GDM1 (cell line): ENCODE results near the gene PCK2.

Source experiments
- DNase-seq: peaks from one replicate; lab custom pipeline; 2025; lab: John Stamatoyannopoulos, UW

The PCK2 gene

DNA sequence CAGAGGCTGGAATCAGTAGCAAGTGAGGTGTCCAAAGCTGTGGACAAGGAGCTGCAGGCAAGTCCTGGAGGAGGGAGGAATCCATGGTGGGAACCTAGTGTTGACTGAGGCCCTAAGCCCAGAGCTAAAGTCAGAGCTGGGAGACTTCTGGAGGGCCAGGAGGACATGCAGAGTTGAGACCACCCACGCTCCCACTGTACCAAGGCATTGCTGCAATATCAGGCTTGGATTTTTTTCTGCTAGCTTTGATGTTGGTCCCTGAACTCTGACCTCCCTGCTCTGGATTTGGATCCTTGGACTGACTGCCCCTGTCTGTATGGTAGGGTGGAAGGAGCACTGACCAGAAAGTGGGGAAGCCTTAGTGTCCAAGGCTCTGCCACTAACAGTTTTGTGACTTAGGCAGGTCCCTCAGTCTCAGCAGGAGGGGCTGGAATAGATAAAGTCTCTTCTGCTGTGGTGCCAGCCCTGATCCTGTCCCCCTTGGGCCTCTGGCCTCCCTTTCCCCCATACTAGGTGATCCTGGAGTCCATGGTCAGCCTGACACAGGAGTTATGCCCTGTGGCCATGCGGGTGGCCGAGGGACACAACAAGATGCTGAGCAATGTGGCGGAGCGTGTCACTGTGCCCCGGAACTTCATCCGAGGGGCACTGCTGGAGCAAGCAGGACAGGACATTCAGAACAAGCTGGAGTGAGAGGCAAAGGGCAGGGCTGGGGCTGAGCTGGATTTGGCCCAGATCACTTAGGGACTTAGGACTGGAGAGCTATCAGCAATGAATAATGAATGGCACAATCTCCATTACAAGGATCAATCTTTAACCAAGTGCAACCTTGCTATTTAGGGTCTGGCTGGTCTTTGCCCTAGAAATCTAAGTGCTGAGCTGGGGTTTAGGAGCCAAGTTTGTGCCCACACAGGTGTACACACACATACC lies 32.9 kb upstream of the PCK2 start:
- no peak for DNase-seq

DNA sequence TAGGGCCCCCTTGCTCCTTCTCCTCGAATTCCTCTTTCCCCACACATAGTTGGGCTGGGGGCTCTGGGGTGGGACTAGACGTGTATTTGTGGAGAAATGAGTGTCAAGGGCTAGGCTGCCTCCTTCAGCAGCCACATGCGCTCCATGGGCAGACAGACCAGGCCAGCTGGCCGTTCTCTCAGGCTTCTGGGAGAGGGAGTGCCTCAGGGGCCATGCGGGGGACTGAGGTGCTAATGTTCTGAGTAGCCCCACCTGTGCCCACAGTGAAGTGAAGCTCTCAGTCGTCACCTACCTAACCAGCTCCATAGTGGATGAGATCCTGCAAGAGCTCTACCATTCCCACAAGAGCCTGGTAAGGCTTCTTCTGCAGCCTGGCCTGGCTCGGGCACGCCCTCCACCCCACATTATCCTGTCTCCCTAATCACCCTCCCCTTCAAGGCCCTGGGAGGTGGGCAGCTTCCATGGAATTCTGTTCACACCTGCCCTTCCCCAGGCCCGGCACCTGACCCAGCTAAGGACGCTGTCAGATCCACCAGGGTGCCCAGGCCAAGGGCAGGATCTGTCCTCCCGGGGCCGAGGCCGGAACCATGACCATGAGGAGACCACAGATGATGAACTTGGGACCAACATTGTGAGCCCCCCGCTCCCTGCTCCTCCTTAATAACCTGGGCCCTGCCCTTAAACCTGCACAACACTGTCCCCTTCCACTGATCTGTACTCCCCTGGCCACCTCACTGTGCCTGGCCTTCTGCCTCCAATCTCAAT lies 31.7 kb upstream of the PCK2 start:
- DNase-seq: no peak

DNA sequence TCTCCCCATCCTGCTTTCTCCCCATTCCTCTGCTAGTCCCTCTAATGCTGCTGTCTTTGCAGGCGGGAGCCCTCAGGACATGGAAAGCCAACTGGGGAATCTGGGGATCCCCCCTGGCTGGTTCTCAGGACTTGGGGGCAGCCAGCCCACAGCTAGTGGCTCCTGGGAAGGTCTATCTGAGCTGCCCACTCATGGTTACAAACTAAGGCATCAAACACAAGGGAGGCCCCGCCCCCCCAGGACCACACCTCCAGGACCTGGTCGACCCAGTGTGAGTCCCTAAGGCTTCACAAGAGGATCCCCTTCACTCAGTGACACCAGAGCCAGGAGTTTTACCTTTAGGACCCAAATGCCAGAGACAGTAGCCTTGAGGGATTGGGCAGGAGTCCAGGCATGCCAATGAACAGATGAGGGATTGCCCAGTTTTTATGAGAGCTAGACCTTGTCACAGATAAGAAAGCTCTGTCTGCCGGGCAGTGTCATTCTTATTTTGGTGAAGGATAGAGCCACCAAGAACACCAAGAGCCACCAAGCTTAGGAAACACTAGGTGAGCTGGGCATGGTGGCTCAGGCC lies 30.8 kb upstream of the PCK2 start:
- no peak for DNase-seq

DNA sequence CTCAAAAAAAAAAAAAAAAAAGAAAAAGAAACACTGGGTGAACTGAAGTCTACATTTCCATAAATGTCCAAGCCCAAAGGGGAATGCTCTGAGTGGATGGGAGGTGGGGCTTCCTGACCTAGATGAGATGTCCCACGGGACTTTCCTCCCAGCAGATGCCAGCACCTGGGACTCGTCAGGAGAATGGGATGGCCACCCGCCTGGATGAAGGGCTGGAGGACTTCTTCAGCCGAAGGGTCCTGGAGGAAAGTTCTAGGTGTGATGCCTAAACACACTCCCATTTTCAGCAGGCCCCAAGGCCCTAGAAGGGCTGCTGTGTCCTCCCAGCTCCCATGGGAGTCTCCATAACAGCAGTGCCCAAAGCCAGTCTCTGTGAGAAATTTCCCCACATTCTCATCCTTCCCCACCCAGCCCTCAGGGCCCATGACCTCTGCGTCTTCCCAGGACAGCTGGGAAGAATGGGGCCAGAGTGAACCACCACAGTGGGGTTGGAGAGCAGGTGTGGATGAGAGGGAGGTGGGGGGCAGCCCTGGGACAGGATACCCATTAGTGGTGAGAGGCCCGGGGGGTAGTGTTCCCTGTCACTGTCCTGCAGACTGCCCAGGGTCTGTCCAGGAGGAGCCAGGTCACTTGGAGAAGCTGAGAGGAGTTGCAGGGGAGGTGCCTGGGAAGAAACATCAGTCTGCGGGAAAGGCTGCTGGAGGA lies 29.9 kb upstream of the PCK2 start:
- no peak for DNase-seq

DNA sequence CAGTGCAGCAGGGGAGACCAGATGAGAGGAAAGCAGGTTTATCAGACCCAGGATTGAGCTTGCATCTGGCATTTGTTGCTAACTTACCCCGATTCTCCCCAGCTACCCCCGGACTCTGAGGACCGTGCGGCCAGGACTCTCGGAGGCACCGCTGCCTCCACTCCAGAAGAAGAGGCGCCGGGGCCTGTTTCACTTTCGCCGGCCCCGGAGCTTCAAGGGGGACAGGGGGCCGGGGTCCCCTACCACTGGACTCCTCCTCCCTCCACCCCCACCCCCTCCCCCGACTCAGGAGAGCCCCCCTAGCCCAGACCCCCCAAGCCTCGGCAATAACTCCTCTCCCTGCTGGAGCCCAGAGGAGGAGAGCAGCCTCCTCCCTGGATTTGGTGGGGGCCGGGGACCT lies 29.3 kb upstream of the PCK2 start:
- DNase-seq: no peak

DNA sequence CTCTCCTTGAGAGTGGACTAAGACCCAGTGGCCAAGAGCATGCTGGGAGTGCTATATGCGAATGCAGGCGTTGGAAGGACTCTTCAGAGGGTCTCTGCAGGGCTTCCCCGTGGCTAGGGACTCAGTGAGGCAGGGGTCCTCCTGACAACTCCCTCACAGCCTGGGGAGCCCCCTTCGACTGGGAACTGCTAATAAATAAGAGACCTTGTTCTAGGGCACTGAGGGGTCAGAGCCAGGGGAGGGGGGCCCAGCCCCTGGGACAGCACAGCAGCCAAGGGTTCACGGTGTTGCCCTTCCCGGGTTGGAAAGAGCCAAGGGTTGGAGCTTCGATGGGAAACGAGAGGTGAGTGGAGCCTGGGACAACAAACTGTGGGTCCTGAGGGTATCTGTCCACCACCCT lies 28.7 kb upstream of the PCK2 start:
- no peak for DNase-seq

DNA sequence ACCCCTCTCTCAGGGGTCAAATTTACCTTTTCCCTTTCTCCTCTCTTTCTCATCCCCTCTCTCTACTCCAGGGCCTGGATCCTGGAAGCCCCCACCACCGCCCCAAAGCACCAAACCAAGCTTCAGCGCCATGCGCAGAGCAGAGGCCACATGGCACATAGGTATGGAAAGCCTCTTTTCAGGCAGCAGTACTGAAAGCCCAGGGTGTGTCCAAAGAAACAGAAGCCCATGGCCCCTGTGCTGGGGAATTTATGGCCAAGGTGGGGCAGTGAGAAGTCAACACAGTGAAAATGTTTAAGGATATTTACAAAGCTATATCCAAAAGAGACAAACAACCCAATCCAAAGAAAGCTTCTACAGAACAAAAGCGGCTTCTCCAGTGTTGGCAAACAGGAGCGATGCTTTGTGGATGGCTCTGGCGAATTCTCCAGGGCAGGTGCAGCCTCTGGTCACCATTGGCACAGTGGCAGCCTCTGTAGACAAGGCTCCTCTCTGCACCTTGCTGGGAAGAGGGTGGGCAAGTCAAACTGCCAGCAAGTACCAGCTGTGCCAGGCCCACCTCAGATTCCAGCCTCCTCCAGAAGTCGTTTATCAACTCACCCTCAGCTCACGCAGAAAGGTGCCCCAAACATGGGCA lies 27.5 kb upstream of the PCK2 start:
- DNase-seq: no peak

DNA sequence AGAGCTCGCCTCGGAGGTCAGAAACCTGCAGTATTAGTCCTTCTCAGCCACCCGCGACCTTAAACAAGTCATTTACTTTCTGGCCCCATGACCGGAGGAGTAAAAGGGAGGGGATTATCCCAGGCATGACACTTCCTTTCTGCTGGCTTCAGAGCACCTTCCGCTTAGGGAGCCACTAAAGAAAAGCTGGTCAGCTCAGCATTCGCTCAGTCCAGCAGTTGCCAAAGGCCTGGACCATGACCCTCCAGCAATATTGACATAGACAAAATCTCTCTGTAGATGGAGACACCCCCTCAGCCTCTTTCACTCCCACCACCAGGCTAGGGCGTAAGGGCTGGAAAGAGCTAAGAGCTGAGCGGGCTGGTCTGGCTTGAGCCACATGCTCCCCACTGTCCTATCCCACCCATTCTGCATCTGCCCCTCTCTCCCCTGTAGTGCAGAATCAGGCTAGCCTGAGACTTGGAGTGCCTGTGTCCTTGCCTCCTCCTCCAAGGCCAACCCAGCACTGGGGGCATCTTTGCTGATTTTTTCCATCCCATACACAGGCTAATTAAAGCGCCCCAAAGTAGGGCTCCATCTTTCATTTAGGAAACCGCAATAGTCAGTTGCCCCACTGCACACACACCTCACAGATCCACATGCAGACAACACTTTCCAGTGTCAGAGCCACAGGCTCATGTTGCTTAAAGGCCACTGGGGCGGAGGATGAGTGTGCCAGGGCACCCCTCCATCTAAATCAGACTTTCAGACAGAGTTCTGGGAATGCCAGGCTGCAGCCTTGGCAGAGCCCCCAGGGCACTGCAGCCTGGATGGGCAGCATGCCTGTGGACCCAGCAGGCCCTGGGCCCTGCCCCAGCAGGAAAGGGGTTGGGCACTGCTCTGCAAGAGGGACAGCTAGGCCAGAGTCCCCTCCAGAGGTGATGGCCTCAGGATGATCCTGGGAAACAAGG lies 26.7 kb upstream of the PCK2 start:
- DNase-seq: no peak

DNA sequence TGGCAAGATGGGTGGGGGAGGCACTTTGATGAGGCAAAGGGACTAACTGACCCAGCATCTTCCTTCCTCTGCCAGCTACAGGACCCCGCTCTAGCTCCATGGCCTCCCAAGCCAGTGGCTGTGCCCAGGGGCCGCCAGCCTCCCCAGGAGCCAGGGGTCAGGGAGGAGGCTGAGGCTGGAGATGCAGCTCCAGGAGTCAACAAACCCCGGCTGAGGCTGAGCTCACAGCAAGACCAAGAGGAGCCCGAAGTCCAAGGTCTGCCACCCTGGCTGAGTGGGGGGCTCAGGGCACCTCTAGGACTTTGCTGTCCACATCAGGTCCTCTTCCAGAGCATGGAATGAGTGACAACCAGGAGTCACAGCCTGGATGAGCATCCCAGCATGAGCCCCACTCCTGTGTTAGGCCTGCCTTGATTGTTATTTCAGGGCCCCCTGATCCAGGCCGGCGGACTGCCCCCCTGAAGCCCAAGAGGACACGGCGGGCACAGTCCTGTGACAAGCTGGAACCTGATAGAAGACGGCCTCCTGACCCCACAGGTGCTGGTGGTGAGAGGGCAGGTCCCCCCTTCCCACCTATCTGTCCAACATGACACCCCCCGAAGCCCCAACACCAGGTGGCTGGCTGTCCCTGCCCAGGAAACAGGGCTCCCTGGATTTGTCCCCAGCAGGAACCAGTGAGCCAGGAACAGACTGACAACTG lies 25.2 kb upstream of the PCK2 start:
- DNase-seq: no peak

DNA sequence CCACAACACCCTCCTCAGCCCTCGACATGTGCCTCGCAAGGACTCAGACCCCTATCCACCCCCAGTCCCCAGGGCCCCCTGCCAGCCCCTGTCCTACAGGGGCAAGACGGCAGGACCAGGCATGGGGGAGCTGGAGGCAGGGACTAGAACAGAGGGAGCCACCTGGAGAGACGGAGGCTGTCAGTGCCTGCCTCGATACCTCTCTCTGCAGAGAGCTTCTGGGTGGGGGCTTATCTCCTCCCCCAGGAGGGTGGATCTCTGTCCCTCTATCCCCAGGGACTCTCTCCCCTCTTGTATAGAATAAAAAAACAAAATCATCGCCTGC lies 24.7 kb upstream of the PCK2 start:
- DNase-seq: no peak

DNA sequence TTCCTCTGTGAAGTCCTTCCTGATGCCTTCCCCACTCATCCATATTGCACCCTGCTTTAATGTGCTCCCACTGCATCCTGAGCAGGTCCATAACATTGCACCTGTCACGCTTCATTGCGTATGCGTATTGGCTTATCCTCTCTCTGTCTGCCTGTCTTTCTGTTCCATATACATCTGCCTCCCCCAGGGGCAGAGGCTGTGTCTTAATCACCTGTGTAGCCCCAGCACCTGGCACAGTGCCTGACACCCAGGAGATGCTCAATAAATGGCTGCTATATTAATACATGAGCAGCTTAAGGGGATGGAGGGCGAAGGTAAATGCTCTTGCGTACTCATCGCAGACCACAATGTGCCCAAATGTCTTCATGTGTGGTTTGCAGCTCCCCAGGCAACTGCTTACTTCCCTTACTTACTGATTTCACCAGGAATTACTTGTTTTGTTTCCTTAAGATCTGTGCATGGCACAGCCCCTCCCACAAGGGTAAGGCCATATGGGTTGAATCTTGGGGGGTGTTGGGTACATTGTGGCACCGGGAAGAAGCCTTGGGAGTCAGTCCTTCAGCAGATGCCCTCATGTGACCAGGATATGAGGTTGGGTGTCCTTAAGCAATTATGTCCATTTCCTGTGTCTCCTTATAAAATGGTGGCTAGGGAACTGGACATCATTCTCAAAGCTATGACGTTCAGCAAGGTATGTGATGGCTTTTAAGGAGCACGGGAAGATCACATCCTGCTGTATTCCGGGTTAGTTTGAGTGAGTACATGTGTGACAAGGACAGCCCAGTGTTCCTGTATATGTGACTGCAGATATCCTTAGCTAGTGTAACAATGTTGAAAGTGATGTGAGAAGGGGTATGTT lies 23.6 kb upstream of the PCK2 start:
- no peak for DNase-seq

DNA sequence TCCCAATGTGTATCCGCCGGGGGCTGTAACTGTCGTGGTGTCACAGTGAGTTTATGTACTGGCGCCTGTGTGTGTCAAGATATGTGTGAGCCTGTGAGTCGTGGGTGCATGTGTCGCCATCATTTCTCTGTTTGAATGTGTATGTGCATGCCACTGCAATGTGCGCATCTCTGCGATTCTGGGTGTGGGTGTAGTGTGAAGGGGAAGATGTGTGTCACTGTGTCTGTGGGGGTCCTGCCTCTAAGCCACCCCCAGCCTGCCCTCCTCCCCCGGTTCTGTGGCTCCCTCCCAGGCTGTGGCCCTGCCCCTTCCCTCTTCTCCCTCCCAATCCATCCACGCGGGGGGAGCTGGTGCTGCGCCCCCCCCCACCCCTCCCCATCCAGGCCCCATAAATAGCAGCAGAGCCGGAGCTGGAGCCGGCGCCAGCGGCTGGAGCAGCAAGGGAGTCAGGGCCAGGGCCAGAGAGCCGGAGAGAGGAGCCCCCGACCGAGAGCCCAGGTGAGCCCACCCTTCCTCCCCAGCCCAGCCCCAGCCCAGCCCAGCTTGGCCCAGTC lies 22.9 kb upstream of the PCK2 start, which contains the start of gene CPNE6:
Gene CPNE6 (plus strand): TSS at position 419 of the 554 bp plus-strand sequence. CDS start 1,375 bp downstream, outside the sequence.
- no peak for DNase-seq

DNA sequence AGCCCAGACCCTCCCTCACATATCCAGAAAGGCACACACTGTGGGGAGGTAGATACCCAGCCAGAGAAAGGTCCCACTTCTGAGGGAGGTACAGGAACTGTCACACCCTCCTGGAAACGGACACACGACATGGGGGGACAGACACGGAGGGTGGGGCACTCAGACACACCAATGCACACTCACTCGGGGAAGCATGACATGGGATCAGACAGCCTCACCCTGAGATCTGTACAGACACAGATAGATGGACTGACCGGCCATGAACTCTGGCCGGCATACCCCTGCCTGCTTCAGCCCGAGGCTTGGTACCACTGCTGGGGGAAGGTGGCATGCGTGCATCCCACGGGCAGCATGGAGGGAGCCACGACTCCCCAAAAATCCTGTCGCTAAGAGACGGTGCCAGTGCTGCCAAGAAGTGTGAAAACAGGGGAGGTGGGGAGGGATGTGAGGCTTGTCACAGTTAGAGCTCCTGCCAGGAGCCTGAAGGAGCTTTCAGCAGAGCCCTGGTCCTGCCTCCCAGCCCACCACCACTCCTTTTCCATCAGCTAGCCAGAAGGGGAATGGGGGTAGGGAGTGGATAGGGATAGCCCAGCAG lies 22.2 kb upstream of the PCK2 start:
- DNase-seq: no peak

DNA sequence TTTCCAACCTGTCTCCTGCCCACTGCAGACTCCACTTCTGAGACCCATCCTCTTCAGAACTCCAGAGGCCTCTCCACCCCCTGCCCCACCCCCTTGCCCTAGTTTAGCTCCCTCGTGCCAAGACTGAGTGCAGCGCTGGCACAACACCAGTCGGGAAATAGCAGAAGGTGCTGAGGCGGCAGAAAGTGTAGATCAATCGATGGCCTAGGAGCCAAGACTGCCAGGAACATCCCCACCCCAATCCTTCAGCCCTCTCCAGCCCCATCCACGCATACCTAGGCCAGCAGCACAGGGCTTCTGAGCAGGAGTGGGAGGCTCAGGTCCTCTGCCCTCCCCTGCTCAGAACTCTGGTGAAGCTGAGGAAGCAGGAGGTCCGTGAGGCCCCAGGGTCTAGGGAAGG lies 21.7 kb upstream of the PCK2 start:
- no peak for DNase-seq

DNA sequence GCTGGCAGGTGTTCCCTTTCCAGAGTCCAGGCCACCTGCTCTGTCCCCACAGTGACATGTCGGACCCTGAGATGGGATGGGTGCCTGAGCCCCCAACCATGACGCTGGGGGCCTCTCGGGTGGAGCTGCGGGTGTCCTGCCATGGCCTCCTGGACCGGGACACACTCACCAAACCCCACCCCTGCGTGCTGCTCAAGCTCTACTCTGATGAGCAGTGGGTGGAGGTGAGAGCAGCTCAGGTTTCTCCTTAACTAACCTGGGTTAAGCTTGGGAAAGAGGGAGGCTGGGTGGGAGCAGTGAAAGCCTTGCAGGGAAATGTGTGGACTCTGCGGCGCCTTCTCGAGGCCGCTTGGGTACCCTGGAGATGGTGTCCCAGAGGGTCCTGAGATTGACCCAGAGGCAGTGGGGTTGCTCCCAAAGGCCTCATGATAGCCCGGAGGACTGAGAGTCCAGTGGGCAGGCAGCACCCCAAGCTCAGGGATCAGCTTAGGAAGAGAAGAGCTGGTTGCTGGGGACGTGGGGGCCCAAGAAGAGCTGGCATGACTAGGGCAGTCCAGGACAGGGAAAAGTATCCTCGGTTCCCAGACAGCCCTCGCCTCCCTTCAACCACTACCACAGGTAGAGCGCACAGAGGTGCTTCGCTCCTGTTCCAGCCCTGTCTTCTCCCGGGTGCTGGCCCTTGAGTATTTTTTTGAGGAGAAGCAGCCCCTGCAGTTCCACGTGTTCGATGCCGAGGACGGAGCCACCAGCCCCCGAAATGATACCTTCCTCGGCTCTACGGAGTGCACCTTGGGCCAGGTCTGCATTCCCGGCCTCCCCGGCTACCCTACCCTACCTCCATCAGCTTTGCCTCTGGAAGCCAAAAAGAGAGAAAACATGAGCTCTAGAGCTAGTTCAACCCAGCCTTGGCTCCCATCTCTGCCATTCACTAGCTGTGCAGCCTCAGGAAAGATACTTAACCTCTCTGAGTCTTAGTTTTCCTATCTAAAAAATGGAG lies 20.9 kb upstream of the PCK2 start:
- DNase-seq: no peak

DNA sequence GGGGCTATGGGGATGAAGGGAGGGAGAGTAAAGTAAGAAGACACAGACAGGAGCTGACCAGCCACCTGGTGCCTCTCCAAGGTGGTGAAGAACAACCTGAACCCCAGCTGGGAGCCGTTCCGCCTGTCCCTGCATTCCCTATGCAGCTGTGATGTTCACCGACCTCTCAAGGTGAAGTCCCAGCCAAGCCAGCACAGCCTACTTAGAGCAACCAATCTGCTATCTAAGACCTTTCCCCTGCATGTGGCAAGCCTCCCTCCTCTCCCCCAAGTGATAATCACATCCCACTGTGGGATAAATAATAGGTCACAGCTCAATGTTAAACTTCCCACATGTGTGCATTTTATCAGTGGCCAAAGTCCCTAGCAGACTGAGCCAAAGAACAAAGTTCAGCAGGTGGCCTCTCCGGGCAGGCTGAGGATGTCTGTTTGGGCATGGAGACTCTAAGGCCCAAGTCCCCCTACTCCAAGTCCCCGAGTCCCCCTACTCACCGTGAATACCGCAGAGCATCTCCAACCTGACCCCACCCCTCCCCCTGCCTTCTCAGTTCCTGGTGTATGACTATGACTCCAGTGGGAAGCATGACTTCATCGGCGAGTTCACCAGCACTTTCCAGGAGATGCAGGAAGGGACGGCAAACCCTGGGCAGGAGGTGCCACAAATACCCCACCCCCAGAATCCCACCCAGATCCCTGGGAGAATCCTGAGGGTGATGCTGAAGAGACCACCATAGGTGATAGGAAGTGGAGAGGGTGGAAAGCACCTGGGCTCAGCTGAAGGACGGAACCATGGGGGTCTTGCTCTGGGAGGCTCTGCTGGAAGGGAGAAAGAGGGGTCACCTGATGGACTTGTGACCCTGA lies 19.3 kb upstream of the PCK2 start:
- DNase-seq: no peak
